ENCODE data around the gene MYCBP2.

DNA sequence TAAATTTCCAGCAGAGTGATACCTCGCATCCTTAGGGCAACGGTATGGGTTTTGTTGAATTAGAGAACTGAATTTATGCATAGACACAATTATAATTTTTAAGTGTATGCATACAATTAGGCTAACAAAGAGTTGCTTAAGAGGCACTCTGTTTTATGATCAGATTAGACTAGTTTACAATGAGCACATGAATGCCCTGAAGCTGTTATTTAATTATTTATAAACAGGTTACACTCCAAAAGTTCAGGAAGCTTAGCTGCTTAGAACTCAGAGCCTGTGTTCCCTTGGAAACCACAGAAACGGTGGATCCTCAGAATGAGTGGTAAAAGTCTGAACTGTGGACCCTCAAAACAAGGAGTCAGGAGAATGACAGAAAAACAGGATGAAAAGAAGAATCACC, 227.5 kb downstream of the MYCBP2 start:
- TF ChIP-seq, protein P1, sequence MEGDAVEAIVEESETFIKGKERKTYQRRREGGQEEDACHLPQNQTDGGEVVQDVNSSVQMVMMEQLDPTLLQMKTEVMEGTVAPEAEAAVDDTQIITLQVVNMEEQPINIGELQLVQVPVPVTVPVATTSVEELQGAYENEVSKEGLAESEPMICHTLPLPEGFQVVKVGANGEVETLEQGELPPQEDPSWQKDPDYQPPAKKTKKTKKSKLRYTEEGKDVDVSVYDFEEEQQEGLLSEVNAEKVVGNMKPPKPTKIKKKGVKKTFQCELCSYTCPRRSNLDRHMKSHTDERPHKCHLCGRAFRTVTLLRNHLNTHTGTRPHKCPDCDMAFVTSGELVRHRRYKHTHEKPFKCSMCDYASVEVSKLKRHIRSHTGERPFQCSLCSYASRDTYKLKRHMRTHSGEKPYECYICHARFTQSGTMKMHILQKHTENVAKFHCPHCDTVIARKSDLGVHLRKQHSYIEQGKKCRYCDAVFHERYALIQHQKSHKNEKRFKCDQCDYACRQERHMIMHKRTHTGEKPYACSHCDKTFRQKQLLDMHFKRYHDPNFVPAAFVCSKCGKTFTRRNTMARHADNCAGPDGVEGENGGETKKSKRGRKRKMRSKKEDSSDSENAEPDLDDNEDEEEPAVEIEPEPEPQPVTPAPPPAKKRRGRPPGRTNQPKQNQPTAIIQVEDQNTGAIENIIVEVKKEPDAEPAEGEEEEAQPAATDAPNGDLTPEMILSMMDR (IDR thresholded peaks at IDR 0.05): no peak
- TF ChIP-seq POLR2A (IDR thresholded peaks at IDR 0.05) (no peak), EP300 (IDR thresholded peaks at IDR 0.05) (no peak)

Measured in tibial nerve (tissue), 4 donors.